IgD-negative memory B cell (primary cell): ENCODE measurements around the gene UBE2E2. TPM values are rescaled to one million over a fixed set of nuclear protein-coding genes. Genes with fewer than 3 reads are reported as not detected.

Experiments
- H3K27ac Mint-ChIP-seq, 3 donors: one replicate each; pipeline ENCODE4 v1.8.0; 2020 to 2022; ENCODE audit warnings: mild to moderate bottlenecking in 3 of 3, mixed read lengths in 3 of 3, moderate library complexity in 1 of 3
- H3K27me3 Mint-ChIP-seq: one replicate; pipeline ENCODE4 v1.8.0; 2021; ENCODE audit warnings: mixed read lengths
- H3K36me3 Mint-ChIP-seq: one replicate; pipeline ENCODE4 v1.8.0; 2020; ENCODE audit warnings: mild to moderate bottlenecking, mixed read lengths
- H3K4me1 Mint-ChIP-seq, 3 donors: one replicate each; pipeline ENCODE4 v1.8.0; 2020 to 2022; ENCODE audit warnings: mixed read lengths in 3 of 3, mild to moderate bottlenecking in 1 of 3
- H3K4me3 Mint-ChIP-seq, 4 donors: one replicate each; pipeline ENCODE4 v1.8.0; 2020 to 2022; ENCODE audit warnings: mild to moderate bottlenecking in 4 of 4, mixed read lengths in 4 of 4, moderate library complexity in 3 of 4
- H3K9me3 Mint-ChIP-seq, 3 donors: one replicate each; pipeline ENCODE4 v1.8.0; 2020 to 2021; ENCODE audit warnings: mixed read lengths in 3 of 3, mild to moderate bottlenecking in 1 of 3
- polyA plus RNA-seq: library from polyadenylated mRNA; unstranded; fragments of 300-500 nt; fragmentation: Illumina TruSeq; gene quantifications from one replicate; pipeline ENCODE4 v1.2.3, GENCODE V29; 2021

UBE2E2 gene
- polyA plus RNA-seq, 1 donor from 2014 or later: 59.8 TPM

- no peak overlapping the region for H3K27ac Mint-ChIP-seq
- no peaks in the 10 kb centered on the region for H3K9me3 Mint-ChIP-seq
- peaks cover 6 to 20% (median 18%) of the 10 kb centered on the region in 3 donors for H3K4me1 Mint-ChIP-seq
- H3K36me3 Mint-ChIP-seq: peaks cover 3% of the 10 kb centered on the region
- H3K27me3 Mint-ChIP-seq: no peaks in the 10 kb centered on the region
- no peak overlapping the region for H3K4me3 Mint-ChIP-seq
Measured at GRCh38 chr3:23301819-23302218, 98.7 kb downstream of the UBE2E2 start.

- peaks cover 6 to 20% (median 18%) of the 10 kb centered on the region in 3 donors for H3K4me1 Mint-ChIP-seq
- peaks cover 3% of the 10 kb centered on the region for H3K36me3 Mint-ChIP-seq
- no peaks in the 10 kb centered on the region for H3K27me3 Mint-ChIP-seq
- no peak overlapping the region for H3K4me3 Mint-ChIP-seq
- H3K9me3 Mint-ChIP-seq: no peaks in the 10 kb centered on the region
- no peak overlapping the region for H3K27ac Mint-ChIP-seq
Measured at GRCh38 chr3:23302271-23302670, 99.1 kb downstream of the UBE2E2 start.

- no peak overlapping the region for H3K27ac Mint-ChIP-seq
- no peaks in the 10 kb centered on the region for H3K27me3 Mint-ChIP-seq
- no peak overlapping the region for H3K4me3 Mint-ChIP-seq
- no peaks in the 10 kb centered on the region for H3K9me3 Mint-ChIP-seq
- H3K4me1 Mint-ChIP-seq: peaks cover 6 to 20% (median 18%) of the 10 kb centered on the region in 3 donors
- H3K36me3 Mint-ChIP-seq: peaks cover 3% of the 10 kb centered on the region
Measured at GRCh38 chr3:23303601-23304217, 100.6 kb downstream of the UBE2E2 start.

DNA sequence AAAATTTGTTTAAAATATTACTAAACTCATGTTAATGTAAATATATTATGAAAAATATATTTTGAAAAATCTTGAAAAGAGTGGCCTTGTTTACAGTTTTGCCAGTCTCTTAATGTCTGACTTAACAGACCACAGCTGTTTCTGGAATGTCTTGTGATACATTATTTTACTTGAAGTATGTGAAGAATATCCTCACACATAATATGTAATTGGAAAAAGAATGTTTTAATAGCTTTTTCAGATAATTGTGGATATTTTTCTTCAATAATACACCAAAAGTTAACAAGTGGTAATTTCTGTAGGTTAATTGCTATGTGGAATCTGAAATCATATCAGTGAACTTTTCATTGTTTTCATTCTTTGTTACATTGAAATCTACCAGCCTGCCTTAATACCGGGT, 101.3 kb downstream of the UBE2E2 start:
- Mint-ChIP-seq H3K36me3 (peaks cover 3% of the 10 kb centered on the region), H3K9me3 (no peaks in the 10 kb centered on the region), H3K27ac (no peak overlapping the region), H3K27me3 (no peaks in the 10 kb centered on the region), H3K4me3 (no peak overlapping the region), H3K4me1 (peaks cover 5 to 20% (median 18%) of the 10 kb centered on the region in 3 donors)

- no peak overlapping the region for H3K27ac Mint-ChIP-seq
- peaks cover 0 to 3% (median 0%) of the 10 kb centered on the region in 3 donors for H3K9me3 Mint-ChIP-seq
- no peak overlapping the region for H3K4me3 Mint-ChIP-seq
- H3K4me1 Mint-ChIP-seq: peaks cover 2 to 21% (median 16%) of the 10 kb centered on the region in 3 donors
- no peaks in the 10 kb centered on the region for H3K27me3 Mint-ChIP-seq
- H3K36me3 Mint-ChIP-seq: peaks cover 6% of the 10 kb centered on the region
Measured at GRCh38 chr3:23308986-23309625, 106.0 kb downstream of the UBE2E2 start.

DNA sequence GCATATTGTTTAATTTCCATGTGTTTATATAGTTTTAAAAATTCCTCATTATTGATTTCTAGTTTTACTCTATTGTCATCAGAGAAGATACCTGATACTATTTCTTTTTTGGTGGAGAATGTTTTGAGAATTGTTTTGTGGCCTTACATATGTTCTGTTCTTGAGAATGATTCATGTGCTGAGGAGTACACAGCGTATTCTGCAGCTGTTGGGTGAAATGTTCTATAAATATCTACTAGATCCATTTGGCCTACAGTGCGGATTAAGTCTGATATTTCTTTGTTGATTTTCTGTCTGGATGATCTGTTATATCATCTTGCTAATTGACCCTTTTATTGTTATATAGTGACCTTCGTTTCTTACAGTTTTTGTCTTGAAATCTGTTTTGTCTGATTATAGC, 109.7 kb downstream of the UBE2E2 start:
- no peaks in the 10 kb centered on the region for H3K27me3 Mint-ChIP-seq
- peak overlapping the region in 1 of 3 donors; percentile 76 for H3K27ac Mint-ChIP-seq
- H3K4me1 Mint-ChIP-seq: peaks cover 8 to 15% (median 8%) of the 10 kb centered on the region in 3 donors
- peaks cover 6% of the 10 kb centered on the region for H3K36me3 Mint-ChIP-seq
- H3K4me3 Mint-ChIP-seq: no peak overlapping the region
- H3K9me3 Mint-ChIP-seq: peaks cover 2 to 4% (median 3%) of the 10 kb centered on the region in 3 donors

- Mint-ChIP-seq H3K4me3 (no peak overlapping the region), H3K36me3 (peaks cover 3% of the 10 kb centered on the region), H3K27ac (no peak overlapping the region), H3K4me1 (peaks cover 8 to 23% (median 11%) of the 10 kb centered on the region in 3 donors), H3K27me3 (no peaks in the 10 kb centered on the region), H3K9me3 (peaks cover 2 to 4% (median 3%) of the 10 kb centered on the region in 3 donors)
Measured at GRCh38 chr3:23314981-23315762, 112.0 kb downstream of the UBE2E2 start.

DNA sequence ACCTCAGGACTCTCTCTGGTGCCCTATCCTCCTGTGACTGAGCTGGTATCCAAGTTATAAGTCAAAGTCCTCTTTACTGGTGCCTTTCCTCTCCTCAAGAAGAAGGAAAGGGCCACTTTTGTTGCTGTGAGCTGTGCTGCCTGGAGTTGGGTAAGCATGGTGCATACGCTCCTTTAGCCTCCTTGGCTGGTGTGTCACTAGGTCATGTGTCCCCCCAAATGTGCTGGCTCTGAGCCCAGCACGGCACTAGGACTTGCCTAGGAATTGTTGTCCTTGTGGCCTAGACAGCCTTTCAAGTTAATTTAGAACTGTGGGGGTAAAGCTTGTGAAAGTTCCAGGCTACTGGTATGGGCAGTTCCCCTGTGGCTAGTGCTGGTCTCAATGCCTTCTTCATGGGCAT, 113.8 kb downstream of the UBE2E2 start:
- Mint-ChIP-seq H3K4me3 (no peak overlapping the region), H3K27me3 (no peaks in the 10 kb centered on the region), H3K4me1 (peaks cover 11 to 24% (median 14%) of the 10 kb centered on the region in 3 donors), H3K9me3 (peaks cover 0 to 4% (median 2%) of the 10 kb centered on the region in 3 donors), H3K36me3 (peaks cover 2% of the 10 kb centered on the region), H3K27ac (peak overlapping the region in 1 of 3 donors; percentile 33)

DNA sequence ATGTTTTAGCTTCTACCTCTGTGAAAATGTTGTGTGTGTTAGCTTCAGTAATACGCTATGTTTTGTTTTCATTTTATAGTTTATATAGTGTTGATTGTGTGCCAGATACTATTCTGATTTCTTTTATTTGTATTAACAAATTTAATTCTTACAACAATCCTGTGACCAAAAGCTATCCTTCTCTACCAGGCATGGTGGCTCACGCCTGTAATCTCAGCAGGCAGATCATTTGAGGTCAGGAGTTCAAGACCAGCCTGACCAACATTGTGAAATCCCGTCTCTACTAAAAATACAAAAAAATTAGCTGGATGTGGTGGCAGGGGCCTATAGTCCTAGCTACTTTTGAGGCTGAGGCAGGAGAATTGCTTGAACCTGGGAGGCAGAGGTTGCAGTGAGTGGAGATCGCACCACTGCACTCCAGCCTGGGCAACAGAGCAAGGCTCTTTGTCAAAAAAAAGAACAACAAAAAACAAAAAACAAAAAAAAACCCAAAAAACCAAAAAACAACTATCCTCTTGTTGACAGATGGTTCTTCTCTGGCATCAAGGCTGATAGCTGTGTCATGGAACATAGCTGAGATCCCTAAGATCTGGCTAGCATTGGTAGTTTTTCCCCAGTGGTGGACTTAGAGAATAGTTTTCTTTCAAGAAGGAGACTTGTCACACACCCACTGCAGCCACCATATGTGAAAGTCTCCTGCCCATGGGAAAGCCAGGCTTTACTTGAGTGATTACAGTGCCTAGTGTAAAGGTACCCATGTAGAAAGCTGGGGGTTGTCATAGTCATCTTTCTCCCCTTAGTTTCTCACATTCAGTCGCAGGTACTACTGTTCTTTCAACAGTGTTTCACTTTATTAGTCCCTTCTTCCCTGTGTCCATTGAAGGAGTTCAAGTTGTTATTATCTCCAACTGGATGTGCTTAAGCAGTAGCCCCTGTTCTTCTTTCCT, 116.5 kb downstream of the UBE2E2 start:
- Mint-ChIP-seq H3K36me3 (no peaks in the 10 kb centered on the region), H3K4me3 (no peak overlapping the region), H3K27ac (peak overlapping the region in 1 of 3 donors; percentile 54), H3K4me1 (peaks cover 15 to 22% (median 20%) of the 10 kb centered on the region in 3 donors), H3K27me3 (no peaks in the 10 kb centered on the region), H3K9me3 (peaks cover 0 to 4% (median 2%) of the 10 kb centered on the region in 3 donors)

- Mint-ChIP-seq H3K27ac (no peak overlapping the region), H3K4me1 (peaks cover 17 to 34% (median 26%) of the 10 kb centered on the region in 3 donors), H3K36me3 (no peaks in the 10 kb centered on the region), H3K4me3 (no peak overlapping the region), H3K27me3 (no peaks in the 10 kb centered on the region), H3K9me3 (peaks cover 0 to 4% (median 2%) of the 10 kb centered on the region in 3 donors)
Measured at GRCh38 chr3:23320586-23321570, 117.8 kb downstream of the UBE2E2 start.

DNA sequence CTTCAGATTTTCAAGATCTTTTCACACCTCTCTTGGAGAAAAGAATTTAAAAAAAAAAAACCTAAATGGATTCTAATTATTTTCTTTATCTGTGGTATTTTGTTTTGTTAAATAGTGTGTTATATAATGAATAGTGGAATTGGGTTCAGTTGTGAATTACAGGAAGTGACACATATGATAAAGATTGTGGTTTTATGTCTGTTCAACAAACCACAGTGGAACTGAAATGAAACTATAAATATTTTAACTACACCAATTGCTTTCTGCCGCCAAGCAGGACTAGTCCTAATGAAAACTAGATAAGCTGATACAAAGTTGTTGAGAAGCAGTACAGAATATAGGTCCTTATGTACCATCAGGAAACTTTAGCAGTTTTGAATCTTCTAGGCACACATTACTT, 121.6 kb downstream of the UBE2E2 start:
- Mint-ChIP-seq H3K4me1 (peaks cover 21 to 38% (median 25%) of the 10 kb centered on the region in 3 donors), H3K27me3 (no peaks in the 10 kb centered on the region), H3K9me3 (peaks cover 0 to 3% (median 0%) of the 10 kb centered on the region in 3 donors), H3K27ac (peak overlapping the region in 1 of 3 donors; percentile 10), H3K4me3 (peak overlapping the region in 2 of 4 donors; percentile 20 to 78), H3K36me3 (peaks cover 5% of the 10 kb centered on the region)

DNA sequence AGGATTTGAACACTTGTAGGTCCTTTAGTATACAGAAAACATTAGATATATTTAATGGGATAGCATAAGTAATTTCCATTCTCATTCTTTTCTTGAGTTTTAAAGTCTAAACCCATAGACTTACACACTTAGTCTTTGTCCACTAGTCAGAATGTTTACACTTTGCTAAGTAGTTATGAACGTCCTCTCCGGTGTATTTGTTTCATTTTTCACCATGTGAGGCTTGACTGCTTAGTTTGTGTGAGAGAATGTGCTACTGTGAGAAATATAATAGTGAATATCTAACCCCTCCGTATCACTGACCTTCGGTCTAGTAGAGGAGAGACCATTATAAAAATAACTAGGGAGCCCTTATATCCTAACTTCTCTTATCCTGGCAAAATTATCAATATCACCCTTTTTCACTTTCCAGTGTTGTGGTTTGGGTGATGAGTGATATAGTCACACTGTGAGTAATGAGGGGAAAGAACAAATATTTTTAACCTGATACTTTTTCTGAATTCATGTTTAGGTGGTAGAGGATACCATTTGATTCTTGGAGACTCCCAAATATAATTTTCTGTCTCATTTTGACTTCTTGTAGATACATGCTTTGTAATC, 122.4 kb downstream of the UBE2E2 start:
- peaks cover 0 to 3% (median 0%) of the 10 kb centered on the region in 3 donors for H3K9me3 Mint-ChIP-seq
- peaks cover 5% of the 10 kb centered on the region for H3K36me3 Mint-ChIP-seq
- peaks cover 20 to 43% (median 22%) of the 10 kb centered on the region in 3 donors for H3K4me1 Mint-ChIP-seq
- peak overlapping the region in 1 of 3 donors; percentile 25 for H3K27ac Mint-ChIP-seq
- H3K4me3 Mint-ChIP-seq: peak overlapping the region in 1 of 4 donors; percentile 35
- H3K27me3 Mint-ChIP-seq: no peaks in the 10 kb centered on the region
